ENCODE data around the gene MAP7. TPM values are rescaled to one million over a fixed set of nuclear protein-coding genes. Genes with fewer than 3 reads are reported as not detected.
A peak's percentile ranks its signal among the peaks of the same experiment; 100 is the strongest.

The MAP7 gene
- total RNA-seq, 1 experiment from 2014 or later = 33.7 TPM

DNA sequence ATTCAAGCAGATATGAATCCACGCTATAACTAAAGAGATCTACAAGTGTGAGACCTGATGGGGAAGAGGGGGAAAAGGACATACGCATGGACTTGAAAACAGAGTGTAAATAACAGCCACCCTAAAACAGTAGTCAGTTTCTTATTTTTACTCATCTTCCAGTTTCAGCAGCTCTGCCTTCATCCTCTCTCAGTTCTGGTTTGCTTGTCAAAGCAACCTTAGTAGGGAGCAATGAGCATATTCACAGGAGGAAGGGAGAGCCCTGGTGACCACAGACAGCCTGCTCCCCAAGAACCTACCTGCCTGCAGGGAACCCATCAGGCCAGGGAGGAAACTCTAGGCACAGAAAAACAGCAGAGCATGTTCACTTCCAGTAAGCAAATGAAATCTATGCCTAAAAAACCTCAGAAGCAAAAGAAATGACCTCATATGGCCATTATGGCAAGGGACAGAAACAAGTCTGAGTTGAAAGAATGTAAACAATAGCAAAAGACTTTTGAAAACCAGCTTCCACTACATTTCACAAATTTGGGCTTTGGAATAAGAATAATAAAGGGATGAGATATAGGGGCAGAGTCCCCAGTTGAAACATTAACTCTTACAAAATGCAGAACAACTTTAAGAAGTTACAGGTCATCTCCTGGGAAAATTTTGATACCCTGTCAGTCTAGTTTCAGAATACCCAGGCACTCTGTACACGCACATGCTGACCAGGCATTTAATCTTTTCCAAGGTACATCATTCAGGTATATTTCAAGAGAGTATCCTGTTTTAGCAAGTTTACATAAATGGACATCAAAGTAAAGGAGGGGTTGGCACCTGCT is 139.8 kb downstream of the MAP7 start:
- H4K20me1 ChIP-seq (ENCODE audit: insufficient read depth) = peaks cover 3% of the 10 kb centered on the region; the same call in 1 of the 2 replicates
- intact Hi-C loops (cut with micrococcal nuclease; ENCODE audit: unreplicated experiment) = no loop called here
- no peaks in the 10 kb centered on the region for H3K79me2 ChIP-seq (ENCODE audit: low read depth)
- DNase-seq = no peak
- H3K4me1 ChIP-seq (replicated peaks; ENCODE audit: insufficient read depth) = peaks cover 29% of the 10 kb centered on the region
- ChIA-PET POLR2A (ENCODE audit: unreplicated experiment) (no interaction called here), CTCF (no interaction called here)
- no peaks in the 10 kb centered on the region; the same call in 1 of the 2 replicates for H3F3A ChIP-seq (ENCODE audit: insufficient read depth, low read depth)
- TF ChIP-seq EZH2 (IDR thresholded peaks at IDR 0.05; ENCODE audit: low read depth) = no peak
- TF ChIP-seq, protein P1, sequence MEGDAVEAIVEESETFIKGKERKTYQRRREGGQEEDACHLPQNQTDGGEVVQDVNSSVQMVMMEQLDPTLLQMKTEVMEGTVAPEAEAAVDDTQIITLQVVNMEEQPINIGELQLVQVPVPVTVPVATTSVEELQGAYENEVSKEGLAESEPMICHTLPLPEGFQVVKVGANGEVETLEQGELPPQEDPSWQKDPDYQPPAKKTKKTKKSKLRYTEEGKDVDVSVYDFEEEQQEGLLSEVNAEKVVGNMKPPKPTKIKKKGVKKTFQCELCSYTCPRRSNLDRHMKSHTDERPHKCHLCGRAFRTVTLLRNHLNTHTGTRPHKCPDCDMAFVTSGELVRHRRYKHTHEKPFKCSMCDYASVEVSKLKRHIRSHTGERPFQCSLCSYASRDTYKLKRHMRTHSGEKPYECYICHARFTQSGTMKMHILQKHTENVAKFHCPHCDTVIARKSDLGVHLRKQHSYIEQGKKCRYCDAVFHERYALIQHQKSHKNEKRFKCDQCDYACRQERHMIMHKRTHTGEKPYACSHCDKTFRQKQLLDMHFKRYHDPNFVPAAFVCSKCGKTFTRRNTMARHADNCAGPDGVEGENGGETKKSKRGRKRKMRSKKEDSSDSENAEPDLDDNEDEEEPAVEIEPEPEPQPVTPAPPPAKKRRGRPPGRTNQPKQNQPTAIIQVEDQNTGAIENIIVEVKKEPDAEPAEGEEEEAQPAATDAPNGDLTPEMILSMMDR (conservative IDR thresholded peaks at IDR 0.05) = no peak
- no peak overlapping the region for H3K27ac ChIP-seq
- H3K9me2 ChIP-seq (ENCODE audit: insufficient read depth) = no peaks in the 10 kb centered on the region
- no peak overlapping the region for H3K4me3 ChIP-seq
- H2AFZ ChIP-seq = no peak overlapping the region
- no peaks in the 10 kb centered on the region; the same call in 1 of the 2 replicates for H3K36me3 ChIP-seq (ENCODE audit: low read depth)
- H3K4me2 ChIP-seq = no peak overlapping the region
- BruUV-seq (replicated peaks) = no TSS peak
- H3K9me3 ChIP-seq (ENCODE audit: insufficient read depth, low read depth) = no peaks in the 10 kb centered on the region
- no peaks in the 10 kb centered on the region for H3K27me3 ChIP-seq (ENCODE audit: insufficient read depth, low read depth)

DNA sequence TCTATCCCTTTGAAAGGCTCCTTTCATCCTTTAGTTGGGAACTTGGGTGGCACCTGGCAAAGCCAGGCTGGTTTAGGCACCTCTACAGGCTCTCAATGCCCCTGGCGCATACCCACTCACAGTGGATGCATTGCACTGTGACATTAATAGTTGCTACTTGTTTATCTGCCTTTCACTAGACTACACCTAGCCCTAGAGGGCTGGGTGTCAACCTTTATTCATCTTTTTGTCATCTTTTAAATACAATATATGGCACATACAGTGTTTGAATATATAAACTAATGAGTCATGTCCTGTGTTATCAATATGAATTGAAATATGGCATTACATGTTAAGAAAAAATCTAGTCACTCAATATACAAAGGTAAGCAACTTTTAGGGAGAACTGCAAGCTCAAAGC is 140.6 kb downstream of the MAP7 start:
- Histone ChIP-seq H3K9me2 (ENCODE audit: insufficient read depth) (no peaks in the 10 kb centered on the region), H3K79me2 (ENCODE audit: low read depth) (no peaks in the 10 kb centered on the region), H3K36me3 (ENCODE audit: low read depth) (no peaks in the 10 kb centered on the region; the same call in 1 of the 2 replicates), H3K4me1 (replicated peaks; ENCODE audit: insufficient read depth) (peaks cover 32% of the 10 kb centered on the region), H3F3A (ENCODE audit: insufficient read depth, low read depth) (no peaks in the 10 kb centered on the region; the same call in none of the 2 replicates), H2AFZ (no peak overlapping the region), H3K27me3 (ENCODE audit: insufficient read depth, low read depth) (no peaks in the 10 kb centered on the region), H4K20me1 (ENCODE audit: insufficient read depth) (peaks cover 3% of the 10 kb centered on the region; the same call in 1 of the 2 replicates), H3K27ac (no peak overlapping the region), H3K4me3 (no peak overlapping the region), H3K9me3 (ENCODE audit: insufficient read depth, low read depth) (no peaks in the 10 kb centered on the region), H3K4me2 (no peak overlapping the region)
- CTCF ChIA-PET = no interaction called here
- TF ChIP-seq, protein P1 (conservative IDR thresholded peaks at IDR 0.05) = no peak
- TF ChIP-seq EZH2 (IDR thresholded peaks at IDR 0.05; ENCODE audit: low read depth) = no peak
- BruUV-seq (replicated peaks) = no TSS peak
- POLR2A ChIA-PET (ENCODE audit: unreplicated experiment) = no interaction called here
- intact Hi-C loops (cut with micrococcal nuclease; ENCODE audit: unreplicated experiment) = no loop called here
- DNase-seq = no peak

DNA sequence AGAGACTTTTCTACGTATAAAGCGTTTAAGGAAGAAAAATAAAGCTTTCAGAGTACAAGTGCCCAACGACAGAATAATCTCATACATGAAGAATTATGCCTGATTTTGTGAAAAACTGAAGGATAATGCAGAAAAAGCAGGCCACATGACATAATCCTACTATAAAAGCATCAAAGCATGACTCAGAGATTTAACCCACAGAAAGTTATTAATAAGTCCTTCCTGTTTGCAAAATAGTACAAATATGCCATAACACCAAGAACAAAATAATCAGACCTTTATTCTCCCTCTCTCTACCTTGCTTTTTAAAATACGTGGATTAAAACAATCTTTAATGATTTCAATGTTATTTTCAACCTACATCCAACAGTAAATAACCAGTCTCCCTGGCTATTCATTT is 142.0 kb downstream of the MAP7 start:
- no peaks in the 10 kb centered on the region for H3K79me2 ChIP-seq (ENCODE audit: low read depth)
- CTCF ChIA-PET = no interaction called here
- POLR2A ChIA-PET (ENCODE audit: unreplicated experiment) = no interaction called here
- peaks cover 11% of the 10 kb centered on the region for H3F3A ChIP-seq (ENCODE audit: insufficient read depth, low read depth)
- intact Hi-C loops (cut with micrococcal nuclease; ENCODE audit: unreplicated experiment) = no loop called here
- peaks cover 42% of the 10 kb centered on the region for H3K4me1 ChIP-seq (replicated peaks; ENCODE audit: insufficient read depth)
- H3K27ac ChIP-seq = peak overlapping the region; percentile 35
- H3K9me2 ChIP-seq (ENCODE audit: insufficient read depth) = no peaks in the 10 kb centered on the region
- no peaks in the 10 kb centered on the region for H3K9me3 ChIP-seq (ENCODE audit: insufficient read depth, low read depth)
- no peak overlapping the region for H2AFZ ChIP-seq
- peaks cover 3% of the 10 kb centered on the region; the same call in 1 of the 2 replicates for H4K20me1 ChIP-seq (ENCODE audit: insufficient read depth)
- no TSS peak for BruUV-seq (replicated peaks)
- TF ChIP-seq, protein P1 (conservative IDR thresholded peaks at IDR 0.05) = no peak
- TF ChIP-seq EZH2 (IDR thresholded peaks at IDR 0.05; ENCODE audit: low read depth) = no peak
- H3K36me3 ChIP-seq (ENCODE audit: low read depth) = no peaks in the 10 kb centered on the region; the same call in 1 of the 2 replicates
- DNase-seq = no peak
- no peak overlapping the region for H3K4me3 ChIP-seq
- H3K27me3 ChIP-seq (ENCODE audit: insufficient read depth, low read depth) = no peaks in the 10 kb centered on the region
- peak overlapping the region; percentile 35 for H3K4me2 ChIP-seq

All from PC-9 (cell line).